ENCODE measurements around the gene PTPRN2.

The PTPRN2 gene

DNA sequence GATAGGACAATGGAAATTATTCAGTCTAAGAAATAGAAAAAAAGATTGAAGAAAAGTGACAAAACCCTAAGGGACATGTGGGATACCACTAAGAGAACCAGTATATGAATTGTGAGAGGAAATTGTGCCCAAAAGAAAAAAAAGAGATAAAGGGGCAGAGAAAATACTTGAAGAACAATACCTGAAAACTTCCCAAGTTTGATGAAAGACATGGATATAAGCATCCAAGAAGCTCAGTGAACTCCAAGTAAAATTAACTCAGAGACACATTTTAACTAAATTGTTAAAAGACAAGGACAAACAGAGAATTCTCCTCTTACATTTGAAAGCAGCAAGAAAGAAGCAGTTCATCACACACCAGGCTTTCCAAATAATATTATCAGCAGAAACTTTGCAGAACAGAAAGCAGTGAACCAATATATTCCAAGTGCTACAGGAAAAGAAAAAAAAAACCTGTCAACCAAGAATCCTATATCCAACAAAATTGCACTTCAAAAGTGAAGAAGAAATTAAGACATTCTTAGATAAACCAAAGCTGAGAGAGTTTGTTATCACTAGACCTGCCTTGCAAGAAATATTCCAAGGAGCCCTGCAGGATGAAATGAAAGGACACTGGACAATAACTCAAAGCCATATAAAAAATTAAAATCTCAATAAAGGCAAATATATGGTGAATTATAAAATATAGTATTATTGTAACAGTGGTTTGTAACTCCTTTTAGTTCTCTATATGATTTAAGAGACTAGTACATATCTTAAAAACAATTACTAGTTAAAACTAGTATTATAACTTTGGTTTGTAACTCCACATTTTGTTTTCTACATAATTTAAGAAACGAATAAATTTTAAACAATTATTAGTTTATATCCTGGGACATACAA is 470.0 kb downstream of the PTPRN2 start:
- DNase-seq (ENCODE audit: low read depth) = no peak
- no peak overlapping the region for H3K4me3 ChIP-seq (ENCODE audit: low read depth, low read length)
- TF ChIP-seq, protein P1, sequence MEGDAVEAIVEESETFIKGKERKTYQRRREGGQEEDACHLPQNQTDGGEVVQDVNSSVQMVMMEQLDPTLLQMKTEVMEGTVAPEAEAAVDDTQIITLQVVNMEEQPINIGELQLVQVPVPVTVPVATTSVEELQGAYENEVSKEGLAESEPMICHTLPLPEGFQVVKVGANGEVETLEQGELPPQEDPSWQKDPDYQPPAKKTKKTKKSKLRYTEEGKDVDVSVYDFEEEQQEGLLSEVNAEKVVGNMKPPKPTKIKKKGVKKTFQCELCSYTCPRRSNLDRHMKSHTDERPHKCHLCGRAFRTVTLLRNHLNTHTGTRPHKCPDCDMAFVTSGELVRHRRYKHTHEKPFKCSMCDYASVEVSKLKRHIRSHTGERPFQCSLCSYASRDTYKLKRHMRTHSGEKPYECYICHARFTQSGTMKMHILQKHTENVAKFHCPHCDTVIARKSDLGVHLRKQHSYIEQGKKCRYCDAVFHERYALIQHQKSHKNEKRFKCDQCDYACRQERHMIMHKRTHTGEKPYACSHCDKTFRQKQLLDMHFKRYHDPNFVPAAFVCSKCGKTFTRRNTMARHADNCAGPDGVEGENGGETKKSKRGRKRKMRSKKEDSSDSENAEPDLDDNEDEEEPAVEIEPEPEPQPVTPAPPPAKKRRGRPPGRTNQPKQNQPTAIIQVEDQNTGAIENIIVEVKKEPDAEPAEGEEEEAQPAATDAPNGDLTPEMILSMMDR (IDR thresholded peaks at IDR 0.05; ENCODE audit: control insufficient read depth, extremely low read depth, insufficient read depth) = no peak

GRCh38 chr7:158116235-158116634 is 471.4 kb downstream of the PTPRN2 start:
- DNase-seq (ENCODE audit: low read depth) = no peak
- TF ChIP-seq, protein P1 (IDR thresholded peaks at IDR 0.05; ENCODE audit: control insufficient read depth, extremely low read depth, insufficient read depth) = no peak
- H3K4me3 ChIP-seq (ENCODE audit: low read depth, low read length) = no peak overlapping the region

GRCh38 chr7:158114056-158114850 is 473.4 kb downstream of the PTPRN2 start:
- no peak for DNase-seq (ENCODE audit: low read depth)
- no peak overlapping the region for H3K4me3 ChIP-seq (ENCODE audit: low read depth, low read length)
- TF ChIP-seq, protein P1 (IDR thresholded peaks at IDR 0.05; ENCODE audit: control insufficient read depth, extremely low read depth, insufficient read depth) = no peak

DNA sequence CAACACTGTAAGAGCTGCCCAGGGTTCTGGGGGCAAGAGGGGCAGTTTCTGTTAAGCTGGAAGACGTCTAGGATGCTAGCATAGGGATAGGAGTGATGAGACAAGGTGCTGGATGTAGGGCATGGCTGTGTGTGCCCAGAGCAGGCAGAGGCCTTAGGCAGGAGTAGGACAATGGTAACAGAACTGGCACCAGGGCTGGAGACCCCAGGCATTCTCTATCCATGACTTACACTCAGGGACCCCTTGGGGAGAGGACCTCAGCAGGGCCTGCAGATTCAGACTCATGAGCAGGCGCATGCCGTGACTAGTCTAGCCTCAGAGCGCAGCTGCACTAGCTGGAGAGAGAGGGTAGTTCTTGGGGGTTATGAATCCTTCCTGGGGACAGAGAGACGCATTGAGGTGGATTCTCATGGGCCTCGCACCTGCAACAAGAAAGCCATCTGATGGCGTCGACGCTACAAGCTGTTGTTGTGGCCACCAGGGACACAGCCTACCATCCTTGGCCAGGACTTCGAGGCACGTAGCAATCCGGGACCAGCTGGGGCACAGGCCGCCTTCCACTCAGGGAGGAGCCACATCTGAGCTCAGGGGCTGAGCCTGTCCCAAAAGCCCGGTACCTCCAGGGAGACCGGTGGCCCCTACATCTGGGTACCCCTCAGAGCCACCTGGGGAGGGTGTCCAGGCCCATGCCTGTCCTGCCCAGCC is 474.1 kb downstream of the PTPRN2 start:
- TF ChIP-seq, protein P1 (IDR thresholded peaks at IDR 0.05; ENCODE audit: control insufficient read depth, extremely low read depth, insufficient read depth) = no peak
- no peak overlapping the region for H3K4me3 ChIP-seq (ENCODE audit: low read depth, low read length)
- no peak for DNase-seq (ENCODE audit: low read depth)

- TF ChIP-seq, protein P1 (IDR thresholded peaks at IDR 0.05; ENCODE audit: control insufficient read depth, extremely low read depth, insufficient read depth) = no peak
- no peak for DNase-seq (ENCODE audit: low read depth)
- no peak overlapping the region for H3K4me3 ChIP-seq (ENCODE audit: low read depth, low read length)
These were observed 474.9 kb downstream of the PTPRN2 start for GRCh38 chr7:158112571-158113320.

- no peak overlapping the region for H3K4me3 ChIP-seq (ENCODE audit: low read depth, low read length)
- TF ChIP-seq, protein P1 (IDR thresholded peaks at IDR 0.05; ENCODE audit: control insufficient read depth, extremely low read depth, insufficient read depth) = no peak
- DNase-seq (ENCODE audit: low read depth) = no peak
These were observed 475.6 kb downstream of the PTPRN2 start for GRCh38 chr7:158111906-158112570.

All from LNCaP clone FGC (cell line).